Urinary bladder (tissue), 4 donors: ENCODE measurements around the gene ZFYVE19. TPM values are rescaled to one million over a fixed set of nuclear protein-coding genes. Genes with fewer than 3 reads are reported as not detected.

Experiments used
- DNase-seq: peaks from one replicate; pipeline ENCODE4 v3.0.0-alpha.2; 2015; ENCODE audit errors: extremely low spot score
- H3K27ac ChIP-seq: one replicate; pipeline ENCODE4 v1.5.1; 2013; ENCODE audit warnings: low read depth, mild to moderate bottlenecking, moderate library complexity
- H3K36me3 ChIP-seq: one replicate; pipeline ENCODE4 v1.6.1; 2013; ENCODE audit warnings: mild to moderate bottlenecking, moderate library complexity; ENCODE audit not compliant: insufficient read depth
- H3K4me1 ChIP-seq: one replicate; pipeline ENCODE4 v1.6.1; 2013; ENCODE audit warnings: mild to moderate bottlenecking, moderate library complexity; ENCODE audit not compliant: insufficient read depth
- H3K4me3 ChIP-seq: one replicate; pipeline ENCODE4 v1.5.1; 2013; ENCODE audit warnings: low read depth, low read length
- WGBS: extraction: QIAGEN DNeasy Blood & Tissue Kit; methylation state at CpG from one replicate; pipeline ENCODE4 v1.1.7; 2013; 5-methylcytosine and 5-hydroxymethylcytosine counted together
- polyA plus RNA-seq: library from polyadenylated mRNA; stranded (reverse); fragments of 200-250 nt; gene quantifications from one replicate; pipeline ENCODE4 v1.2.3, GENCODE V29; 2013
- total RNA-seq: library from RNA; depleted of rRNA; stranded (reverse); fragments of >200 nt; gene quantifications from one replicate; pipeline ENCODE4 v1.2.3, GENCODE V29; 2014
- donor health status: healthy with polysubstance abuse.
- donor health status: healthy.

Gene ZFYVE19
- total and polyA plus RNA-seq, 2 donors, result 20.3 to 26.4 TPM

DNA sequence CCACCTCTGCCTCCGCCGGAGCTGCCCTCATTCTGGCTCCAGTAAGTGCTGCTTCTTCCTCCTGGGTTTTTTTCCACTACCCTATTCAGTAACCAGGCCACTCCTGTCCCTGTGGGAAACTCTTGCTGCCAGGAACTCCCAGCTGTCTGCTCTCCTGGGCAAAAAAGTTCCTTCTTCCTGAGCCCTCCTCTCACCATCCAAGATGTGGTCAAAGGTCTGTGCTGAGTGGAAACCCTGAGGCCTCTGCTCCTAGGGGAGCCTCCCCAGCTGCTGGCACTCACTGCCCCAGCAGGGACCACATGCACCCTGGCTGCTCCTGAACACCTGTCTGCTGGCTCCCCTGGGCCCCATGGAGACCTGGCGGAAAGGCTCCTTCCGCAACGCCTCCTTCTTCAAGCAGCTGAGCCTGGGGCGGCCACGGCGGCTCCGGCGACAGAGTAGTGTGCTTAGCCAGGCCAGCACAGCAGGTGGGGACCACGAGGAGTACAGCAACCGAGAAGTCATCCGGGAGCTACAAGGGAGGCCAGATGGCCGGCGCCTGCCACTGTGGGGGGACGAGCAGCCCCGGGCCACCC is 36.7 kb upstream of the ZFYVE19 start:
- no peak overlapping the region for H3K4me3 ChIP-seq
- DNase-seq, result no peak
- no peaks in the 10 kb centered on the region for H3K4me1 ChIP-seq
- WGBS, result 87% methylated on average over 17 of the region's 17 CpGs
- no peak overlapping the region for H3K27ac ChIP-seq
- peaks cover 3% of the 10 kb centered on the region for H3K36me3 ChIP-seq

DNA sequence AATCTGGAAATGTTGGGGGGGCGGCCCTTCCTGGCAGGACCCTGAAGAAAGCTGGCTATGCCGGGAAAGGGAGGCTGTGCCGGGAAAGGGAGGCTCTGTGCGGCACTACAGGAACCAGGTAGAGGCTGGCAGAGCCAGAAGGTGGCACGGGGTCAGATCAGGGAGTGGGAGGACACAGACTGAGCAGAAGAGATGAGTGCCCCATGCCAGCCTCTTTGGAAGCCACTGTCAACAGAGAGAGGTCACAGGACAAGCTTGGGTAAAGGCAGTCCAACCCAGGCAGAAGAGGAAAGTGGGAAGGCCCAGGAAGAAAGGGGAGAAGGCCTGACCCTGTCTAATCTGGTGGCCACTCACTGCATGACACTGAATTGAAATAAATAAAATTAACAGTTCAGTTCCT is 35.6 kb upstream of the ZFYVE19 start:
- Histone ChIP-seq H3K27ac (no peak overlapping the region), H3K4me1 (no peaks in the 10 kb centered on the region), H3K36me3 (peaks cover 3% of the 10 kb centered on the region), H3K4me3 (no peak overlapping the region)
- DNase-seq, result no peak
- WGBS, result 96% methylated on average over 5 of the region's 5 CpGs

DNA sequence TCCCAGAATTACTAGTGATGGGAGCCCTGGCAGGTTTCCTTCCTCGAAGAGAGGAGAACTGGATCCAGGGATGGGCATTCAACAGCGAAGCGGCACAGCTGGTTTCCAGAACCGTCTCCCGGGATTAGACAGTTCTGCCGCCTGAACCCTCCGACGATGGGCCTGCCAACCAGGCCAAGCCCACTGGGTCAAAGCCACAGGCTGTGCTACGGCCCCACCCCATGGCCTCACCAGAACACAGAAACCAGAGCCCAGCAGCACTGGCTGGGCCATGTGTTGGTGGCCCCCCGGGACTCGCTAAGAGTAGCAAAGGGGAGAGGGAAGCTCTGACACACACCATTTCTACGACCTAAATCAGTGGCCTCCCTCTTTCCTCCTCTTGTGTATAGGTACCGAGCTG is 34.9 kb upstream of the ZFYVE19 start:
- no peak for DNase-seq
- H3K4me1 ChIP-seq, result no peaks in the 10 kb centered on the region
- H3K27ac ChIP-seq, result no peak overlapping the region
- WGBS, result 84% methylated on average over 13 of the region's 13 CpGs
- no peak overlapping the region for H3K4me3 ChIP-seq
- peaks cover 3% of the 10 kb centered on the region for H3K36me3 ChIP-seq

- Histone ChIP-seq H3K4me1 (no peaks in the 10 kb centered on the region), H3K4me3 (no peak overlapping the region), H3K36me3 (peaks cover 3% of the 10 kb centered on the region), H3K27ac (no peak overlapping the region)
- no peak for DNase-seq
- 93% methylated on average over 8 of the region's 8 CpGs for WGBS
Observed at GRCh38 chr15:40773496-40773895, 33.4 kb upstream of the ZFYVE19 start.

GRCh38 chr15:40773902-40774301 is 33.0 kb upstream of the ZFYVE19 start:
- no peaks in the 10 kb centered on the region for H3K4me1 ChIP-seq
- no peak overlapping the region for H3K4me3 ChIP-seq
- no peak overlapping the region for H3K27ac ChIP-seq
- no peak for DNase-seq
- WGBS, result 92% methylated on average over 6 of the region's 6 CpGs
- H3K36me3 ChIP-seq, result peaks cover 3% of the 10 kb centered on the region

DNA sequence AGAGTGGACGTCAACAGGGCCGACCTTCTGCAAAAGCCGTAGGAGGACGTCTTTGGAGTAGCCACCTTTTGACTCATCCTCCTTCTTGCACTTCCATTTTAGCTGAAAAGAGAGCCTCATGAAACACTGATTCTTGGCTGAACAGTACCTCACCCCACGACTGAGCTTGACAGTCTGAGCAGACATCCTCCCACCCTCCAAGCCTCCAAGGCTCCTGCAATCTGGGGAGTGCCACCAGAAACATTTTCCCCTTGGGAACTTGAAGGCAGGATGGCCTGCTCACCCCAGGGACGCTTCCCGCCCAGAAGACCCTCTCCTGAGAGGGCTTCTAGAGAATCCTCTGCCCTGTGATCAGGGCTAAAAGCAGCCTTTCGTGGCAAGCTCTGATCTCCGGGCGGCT is 31.9 kb upstream of the ZFYVE19 start:
- DNase-seq, result no peak
- Histone ChIP-seq H3K36me3 (peaks cover 3% of the 10 kb centered on the region), H3K4me3 (no peak overlapping the region), H3K27ac (no peak overlapping the region), H3K4me1 (no peaks in the 10 kb centered on the region)
- WGBS, result 93% methylated on average over 10 of the region's 10 CpGs

- no peak for DNase-seq
- H3K4me1 ChIP-seq, result no peaks in the 10 kb centered on the region
- H3K27ac ChIP-seq, result no peak overlapping the region
- H3K36me3 ChIP-seq, result peaks cover 3% of the 10 kb centered on the region
- H3K4me3 ChIP-seq, result no peak overlapping the region
- WGBS, result 96% methylated on average over 14 of the region's 14 CpGs
Observed at GRCh38 chr15:40775740-40776536, 31.0 kb upstream of the ZFYVE19 start.

DNA sequence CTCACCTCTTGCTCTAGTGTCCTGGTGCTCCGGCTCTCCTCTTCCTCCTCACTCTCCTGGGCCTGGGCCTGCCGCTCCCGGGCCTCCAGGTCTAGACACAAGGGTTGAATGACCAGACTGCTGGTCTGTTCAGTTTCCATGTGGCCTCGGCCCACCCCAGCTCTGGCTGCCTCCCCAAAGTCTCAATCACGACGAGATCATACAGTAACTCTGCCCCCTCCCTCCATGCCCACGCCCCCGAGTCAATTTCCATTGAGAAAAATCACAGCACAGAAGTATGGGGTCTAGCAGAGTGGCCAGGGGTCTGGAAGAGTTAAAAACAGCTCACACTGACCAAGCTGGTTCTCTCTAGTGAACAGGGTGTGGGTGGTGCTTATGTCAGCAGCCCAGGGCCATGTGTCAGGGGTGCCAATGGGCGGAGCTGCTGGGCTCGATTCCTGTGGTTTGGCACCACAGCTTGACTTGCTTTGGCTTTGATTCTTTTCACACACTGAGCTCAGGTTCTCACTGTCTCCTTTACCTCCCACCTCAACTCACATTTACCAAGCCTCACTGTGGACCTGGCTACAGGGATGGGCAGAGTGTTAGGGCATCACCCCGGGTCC is 30.2 kb upstream of the ZFYVE19 start:
- Histone ChIP-seq H3K27ac (no peak overlapping the region), H3K4me3 (no peak overlapping the region), H3K4me1 (no peaks in the 10 kb centered on the region), H3K36me3 (peaks cover 3% of the 10 kb centered on the region)
- 84% methylated on average over 11 of the region's 11 CpGs for WGBS
- no peak for DNase-seq

DNA sequence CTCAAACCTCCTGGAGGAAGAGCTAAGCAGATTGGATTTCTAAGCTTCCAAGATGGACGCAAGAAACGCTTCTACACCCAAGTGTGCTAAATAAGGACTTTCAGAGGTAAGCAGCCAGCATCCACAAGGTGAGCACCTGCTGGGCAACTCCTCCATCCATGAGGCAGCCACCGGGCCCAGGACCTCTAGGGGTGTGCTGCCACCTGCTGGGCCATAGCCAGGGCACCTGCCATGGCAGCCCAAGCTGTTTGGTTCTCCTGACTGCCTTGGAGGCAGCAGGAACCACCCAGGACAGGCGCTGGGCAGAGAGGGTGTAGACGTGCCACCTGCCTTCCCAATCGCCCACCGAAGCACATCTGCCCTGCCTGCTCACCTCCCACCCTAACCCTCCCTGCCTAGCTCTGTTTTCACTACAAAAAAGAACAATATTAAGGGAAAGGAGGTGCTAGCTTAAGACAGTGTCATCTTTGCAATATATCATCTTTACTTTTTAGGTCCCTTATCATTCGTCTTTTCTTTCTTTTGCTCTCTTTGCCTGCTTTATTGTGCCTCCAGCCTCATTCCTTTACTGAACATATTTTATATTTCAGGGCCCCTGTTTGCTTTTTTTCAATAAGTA is 24.2 kb upstream of the ZFYVE19 start:
- peaks cover 2% of the 10 kb centered on the region for H3K4me1 ChIP-seq
- H3K27ac ChIP-seq, result no peak overlapping the region
- DNase-seq, result no peak
- H3K4me3 ChIP-seq, result no peak overlapping the region
- no peaks in the 10 kb centered on the region for H3K36me3 ChIP-seq
- WGBS, result 75% methylated on average over 8 of the region's 8 CpGs

DNA sequence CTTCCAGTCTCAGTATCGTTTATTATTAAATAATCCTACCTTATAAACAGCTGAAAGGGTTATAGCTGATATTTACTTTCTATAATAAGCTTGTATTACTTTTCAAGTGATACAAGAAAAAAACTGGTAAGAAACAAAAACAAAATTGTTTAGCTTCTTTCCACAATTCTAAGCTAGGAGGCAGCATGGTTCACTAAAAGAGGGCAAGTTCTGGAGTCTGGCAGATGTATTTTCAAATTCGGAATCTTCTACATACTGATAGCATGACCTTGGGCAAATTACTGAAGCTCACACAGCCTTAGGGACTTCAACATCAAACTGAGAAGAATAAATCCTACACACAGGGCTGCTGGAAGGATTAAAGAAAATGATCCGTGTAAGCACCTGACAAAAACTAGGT is 21.7 kb upstream of the ZFYVE19 start:
- Histone ChIP-seq H3K4me1 (peaks cover 8% of the 10 kb centered on the region), H3K36me3 (no peaks in the 10 kb centered on the region), H3K27ac (peak overlapping the region; percentile 48), H3K4me3 (no peak overlapping the region)
- DNase-seq, result no peak
- 71% methylated on average over 3 of the region's 3 CpGs for WGBS

GRCh38 chr15:40785814-40786213 is 21.1 kb upstream of the ZFYVE19 start:
- DNase-seq, result no peak
- peak overlapping the region; percentile 48 for H3K27ac ChIP-seq
- 58% methylated on average over 2 of the region's 2 CpGs for WGBS
- H3K4me1 ChIP-seq, result peaks cover 8% of the 10 kb centered on the region
- H3K4me3 ChIP-seq, result no peak overlapping the region
- H3K36me3 ChIP-seq, result no peaks in the 10 kb centered on the region

GRCh38 chr15:40787344-40787841 is 19.5 kb upstream of the ZFYVE19 start:
- Histone ChIP-seq H3K4me1 (peaks cover 8% of the 10 kb centered on the region), H3K27ac (peak overlapping the region; percentile 73), H3K4me3 (no peak overlapping the region), H3K36me3 (no peaks in the 10 kb centered on the region)
- 52% methylated on average over 4 of the region's 4 CpGs for WGBS
- DNase-seq, result no peak

DNA sequence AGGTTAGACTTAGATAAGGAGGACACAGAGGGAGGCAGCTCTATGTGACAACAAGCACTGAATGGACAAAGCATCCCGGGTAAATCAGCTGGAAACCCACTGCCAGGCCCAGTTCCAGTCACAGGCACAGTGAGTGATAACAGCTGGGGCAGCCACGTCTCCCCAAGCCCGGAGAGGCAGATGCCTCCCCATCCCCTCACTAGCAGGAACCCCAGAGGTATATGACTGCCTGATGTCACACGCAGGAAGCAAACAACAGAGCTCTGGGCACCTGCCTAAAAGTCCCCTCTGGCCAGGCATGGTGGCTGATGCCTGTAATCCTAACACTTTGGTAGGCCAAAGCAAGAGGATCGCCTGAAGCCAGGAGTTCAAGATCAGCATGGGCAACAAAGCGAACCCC is 18.9 kb upstream of the ZFYVE19 start:
- no peak overlapping the region for H3K27ac ChIP-seq
- H3K4me3 ChIP-seq, result no peak overlapping the region
- no peak for DNase-seq
- 64% methylated on average over 6 of the region's 6 CpGs for WGBS
- peaks cover 8% of the 10 kb centered on the region for H3K4me1 ChIP-seq
- no peaks in the 10 kb centered on the region for H3K36me3 ChIP-seq

DNA sequence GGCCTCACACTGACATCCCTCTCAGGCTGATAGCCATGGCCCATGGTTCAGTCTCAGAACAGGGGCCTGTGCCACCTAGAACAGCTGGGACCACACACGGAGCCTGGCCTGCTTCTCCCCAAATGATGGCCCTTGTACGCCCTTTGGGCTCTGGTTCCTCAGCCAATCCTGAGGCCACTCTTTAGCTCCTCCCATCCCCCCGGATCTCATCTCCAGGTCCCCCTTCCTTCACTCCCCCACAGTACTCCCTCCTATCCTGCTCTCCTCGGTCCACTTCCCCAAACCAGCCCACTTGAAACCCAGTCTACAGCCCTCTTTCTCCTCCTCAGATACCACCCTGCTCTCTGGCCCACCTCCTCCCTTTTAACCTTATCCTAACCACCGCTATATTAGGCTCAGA is 17.8 kb upstream of the ZFYVE19 start:
- peaks cover 8% of the 10 kb centered on the region for H3K4me1 ChIP-seq
- no peaks in the 10 kb centered on the region for H3K36me3 ChIP-seq
- no peak overlapping the region for H3K27ac ChIP-seq
- DNase-seq, result no peak
- no peak overlapping the region for H3K4me3 ChIP-seq
- 75% methylated on average over 5 of the region's 5 CpGs for WGBS
